ENCODE results near the gene THADA. TPM values are rescaled to one million over a fixed set of nuclear protein-coding genes. Genes with fewer than 3 reads are reported as not detected.

Gene THADA
- total RNA-seq, 1 experiment from 2014 or later: 28.7 TPM

- DNase-seq (ENCODE audit: low spot score): no peak
Observed at GRCh38 chr2:43508209-43508608, 87.6 kb downstream of the THADA start.

GRCh38 chr2:43507137-43507536, 88.7 kb downstream of the THADA start:
- DNase-seq (ENCODE audit: low spot score): no peak

GRCh38 chr2:43495727-43496126, 100.1 kb downstream of the THADA start:
- DNase-seq (ENCODE audit: low spot score): peak; percentile 46

GRCh38 chr2:43493954-43494353, 101.9 kb downstream of the THADA start:
- DNase-seq (ENCODE audit: low spot score): no peak

- DNase-seq (ENCODE audit: low spot score): no peak
Observed at GRCh38 chr2:43491065-43491639, 104.7 kb downstream of the THADA start.

- no peak for DNase-seq (ENCODE audit: low spot score)
Observed at GRCh38 chr2:43490252-43490786, 105.5 kb downstream of the THADA start.

- no peak for DNase-seq (ENCODE audit: low spot score)
Observed at GRCh38 chr2:43488737-43489136, 107.1 kb downstream of the THADA start.

GRCh38 chr2:43486603-43487002, 109.2 kb downstream of the THADA start:
- DNase-seq (ENCODE audit: low spot score): no peak

GRCh38 chr2:43484323-43484930, 111.4 kb downstream of the THADA start:
- peak; percentile 88 for DNase-seq (ENCODE audit: low spot score)

- peak; percentile 48 for DNase-seq (ENCODE audit: low spot score)
Observed at GRCh38 chr2:43482961-43483360, 112.9 kb downstream of the THADA start.

GRCh38 chr2:43481927-43482542, 113.8 kb downstream of the THADA start:
- DNase-seq (ENCODE audit: low spot score): no peak

GRCh38 chr2:43480874-43481273, 115.0 kb downstream of the THADA start:
- no peak for DNase-seq (ENCODE audit: low spot score)

- no peak for DNase-seq (ENCODE audit: low spot score)
Observed at GRCh38 chr2:43478412-43479086, 117.3 kb downstream of the THADA start.

- no peak for DNase-seq (ENCODE audit: low spot score)
Observed at GRCh38 chr2:43475922-43476321, 119.9 kb downstream of the THADA start.

GRCh38 chr2:43475137-43475846, 120.5 kb downstream of the THADA start:
- no peak for DNase-seq (ENCODE audit: low spot score)

- no peak for DNase-seq (ENCODE audit: low spot score)
Observed at GRCh38 chr2:43474273-43474672, 121.6 kb downstream of the THADA start.

- no peak for DNase-seq (ENCODE audit: low spot score)
Observed at GRCh38 chr2:43473767-43474166, 122.1 kb downstream of the THADA start.

- no peak for DNase-seq (ENCODE audit: low spot score)
Observed at GRCh38 chr2:43472527-43473194, 123.2 kb downstream of the THADA start.

GRCh38 chr2:43469713-43470112, 126.1 kb downstream of the THADA start:
- DNase-seq (ENCODE audit: low spot score): peak; percentile 62

GRCh38 chr2:43469094-43469493, 126.7 kb downstream of the THADA start:
- DNase-seq (ENCODE audit: low spot score): peak; percentile 67

- DNase-seq (ENCODE audit: low spot score): no peak
Observed at GRCh38 chr2:43467891-43468290, 127.9 kb downstream of the THADA start.
